Peyer's patch (tissue), 4 donors: ENCODE data around the gene NPLOC4.

Experiments used
- POLR2A ChIP-seq, 2 donors: fragments of 450-650 bp; IDR thresholded peaks; one replicate each; pipeline ENCODE4 v1.5.1; 2017; ENCODE audit warnings: antibody characterized with exemption in 2 of 2, mild to moderate bottlenecking in 2 of 2, moderate library complexity in 2 of 2
- TF ChIP-seq, protein P1 (sequence below), 6 experiments: fragments of 450-650 bp in 4 of 6; fragments of 200-600 bp in 2 of 6; sonication (generic) in 1 of 6; IDR thresholded peaks; one replicate each; pipeline ENCODE4 v1.5.1; 2017 to 2019; ENCODE audit warnings: antibody characterized with exemption in 6 of 6, mild to moderate bottlenecking in 3 of 6, moderate library complexity in 1 of 6

DNA sequence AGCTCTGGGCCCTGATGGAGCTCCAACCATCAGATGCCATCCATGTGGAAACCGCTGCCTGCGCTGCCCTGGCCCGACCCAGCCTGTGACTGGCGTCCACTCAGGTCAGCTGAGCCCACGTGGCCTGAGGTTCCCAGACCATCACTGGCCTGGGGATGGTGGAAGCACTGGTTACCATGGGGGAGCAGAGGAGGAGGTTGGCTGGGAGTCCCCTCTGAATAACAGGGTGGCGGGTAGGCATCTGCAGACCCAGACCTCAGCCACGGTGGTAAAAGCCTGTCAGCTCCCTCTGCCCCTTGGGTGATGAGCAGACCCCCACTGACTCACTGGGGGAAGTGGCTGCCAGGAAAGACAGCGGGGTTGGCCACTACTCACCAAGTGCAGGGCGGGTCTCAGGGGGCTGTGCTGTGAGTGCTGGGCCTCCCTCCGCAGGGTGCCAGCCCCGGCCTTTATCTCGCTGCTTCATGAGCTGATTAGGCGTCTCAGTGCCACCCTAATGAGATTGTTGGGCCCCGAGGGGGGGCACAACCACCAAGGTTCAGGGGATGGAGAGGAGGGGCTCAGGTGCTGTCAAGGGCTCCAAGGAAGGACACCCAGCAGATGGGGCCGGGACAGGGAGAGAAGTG is 19.3 kb upstream of the NPLOC4 start, which contains the start of gene PDE6G:
- TF ChIP-seq, protein P1, sequence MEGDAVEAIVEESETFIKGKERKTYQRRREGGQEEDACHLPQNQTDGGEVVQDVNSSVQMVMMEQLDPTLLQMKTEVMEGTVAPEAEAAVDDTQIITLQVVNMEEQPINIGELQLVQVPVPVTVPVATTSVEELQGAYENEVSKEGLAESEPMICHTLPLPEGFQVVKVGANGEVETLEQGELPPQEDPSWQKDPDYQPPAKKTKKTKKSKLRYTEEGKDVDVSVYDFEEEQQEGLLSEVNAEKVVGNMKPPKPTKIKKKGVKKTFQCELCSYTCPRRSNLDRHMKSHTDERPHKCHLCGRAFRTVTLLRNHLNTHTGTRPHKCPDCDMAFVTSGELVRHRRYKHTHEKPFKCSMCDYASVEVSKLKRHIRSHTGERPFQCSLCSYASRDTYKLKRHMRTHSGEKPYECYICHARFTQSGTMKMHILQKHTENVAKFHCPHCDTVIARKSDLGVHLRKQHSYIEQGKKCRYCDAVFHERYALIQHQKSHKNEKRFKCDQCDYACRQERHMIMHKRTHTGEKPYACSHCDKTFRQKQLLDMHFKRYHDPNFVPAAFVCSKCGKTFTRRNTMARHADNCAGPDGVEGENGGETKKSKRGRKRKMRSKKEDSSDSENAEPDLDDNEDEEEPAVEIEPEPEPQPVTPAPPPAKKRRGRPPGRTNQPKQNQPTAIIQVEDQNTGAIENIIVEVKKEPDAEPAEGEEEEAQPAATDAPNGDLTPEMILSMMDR (IDR thresholded peaks at IDR 0.05): no peak
- no peak for TF ChIP-seq POLR2A (IDR thresholded peaks at IDR 0.05)
